Fibroblast of gingiva (primary cell): ENCODE results near the gene PRR12.
A peak's percentile ranks its signal among the peaks of the same experiment; 100 is the strongest.

Experiments used
- DNase-seq: peaks from one replicate; pipeline ENCODE4 v3.0.0-alpha.2; 2011; ENCODE audit warnings: low read depth

Gene PRR12

DNA sequence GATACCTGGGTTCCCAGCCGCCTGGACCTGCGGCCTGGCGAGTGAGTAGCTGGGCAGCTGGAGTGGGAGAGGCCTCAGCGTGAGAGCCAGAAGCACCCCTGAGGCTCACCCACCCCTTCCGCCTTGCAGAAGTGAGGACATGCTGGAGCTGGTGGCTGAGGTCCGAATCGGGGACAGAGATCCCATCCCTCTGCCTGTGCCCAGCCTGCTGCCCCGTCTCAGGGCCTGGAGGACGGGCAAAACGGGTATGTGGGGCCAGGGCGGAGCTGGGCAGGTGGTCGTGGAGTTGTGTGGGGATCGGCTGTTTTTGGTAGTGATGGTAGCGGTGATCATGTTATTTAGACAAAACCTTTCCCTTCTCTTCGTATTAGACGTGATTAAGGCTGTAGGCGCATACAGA lies 55.6 kb downstream of the PRR12 start:
- no peak for DNase-seq

DNA sequence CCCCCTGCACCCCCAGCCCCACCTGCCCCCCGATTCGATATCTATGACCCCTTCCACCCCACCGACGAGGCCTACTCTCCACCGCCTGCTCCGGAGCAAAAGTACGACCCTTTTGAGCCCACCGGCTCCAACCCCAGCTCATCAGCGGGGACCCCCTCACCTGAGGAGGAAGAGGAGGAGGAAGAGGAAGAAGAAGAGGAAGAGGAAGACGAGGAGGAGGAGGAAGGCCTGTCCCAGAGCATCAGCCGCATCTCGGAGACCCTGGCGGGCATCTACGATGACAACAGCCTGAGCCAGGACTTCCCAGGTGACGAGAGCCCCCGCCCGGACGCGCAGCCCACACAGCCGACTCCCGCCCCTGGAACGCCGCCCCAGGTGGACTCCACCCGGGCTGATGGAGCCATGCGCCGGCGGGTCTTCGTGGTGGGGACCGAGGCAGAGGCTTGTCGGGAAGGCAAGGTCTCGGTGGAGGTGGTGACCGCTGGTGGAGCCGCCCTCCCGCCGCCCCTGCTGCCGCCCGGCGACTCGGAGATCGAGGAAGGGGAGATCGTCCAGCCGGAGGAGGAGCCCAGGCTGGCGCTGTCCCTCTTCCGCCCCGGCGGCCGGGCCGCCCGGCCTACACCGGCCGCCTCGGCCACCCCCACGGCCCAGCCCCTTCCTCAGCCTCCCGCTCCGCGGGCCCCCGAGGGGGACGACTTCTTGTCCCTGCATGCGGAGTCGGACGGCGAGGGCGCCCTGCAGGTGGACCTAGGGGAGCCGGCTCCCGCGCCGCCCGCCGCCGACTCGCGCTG lies 60.2 kb downstream of the PRR12 start:
- DNase-seq, result no peak

- DNase-seq, result no peak
Measured at GRCh38 chr19:49651820-49652550, 61.0 kb downstream of the PRR12 start.

- DNase-seq, result no peak
Measured at GRCh38 chr19:49652551-49653465, 61.8 kb downstream of the PRR12 start.

DNA sequence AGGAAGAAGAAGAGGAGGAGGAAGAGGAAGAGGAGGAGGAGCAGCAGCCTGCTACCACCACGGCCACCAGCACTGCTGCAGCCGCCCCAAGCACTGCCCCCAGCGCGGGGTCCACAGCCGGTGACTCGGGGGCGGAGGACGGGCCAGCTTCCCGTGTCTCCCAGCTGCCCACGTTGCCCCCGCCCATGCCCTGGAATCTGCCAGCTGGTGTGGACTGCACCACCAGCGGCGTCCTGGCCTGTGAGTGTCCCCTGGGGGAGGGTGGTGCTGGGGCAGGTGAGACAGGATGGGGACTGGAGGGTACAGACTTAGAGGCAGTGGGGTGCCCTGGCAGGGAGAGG lies 62.5 kb downstream of the PRR12 start:
- no peak for DNase-seq

DNA sequence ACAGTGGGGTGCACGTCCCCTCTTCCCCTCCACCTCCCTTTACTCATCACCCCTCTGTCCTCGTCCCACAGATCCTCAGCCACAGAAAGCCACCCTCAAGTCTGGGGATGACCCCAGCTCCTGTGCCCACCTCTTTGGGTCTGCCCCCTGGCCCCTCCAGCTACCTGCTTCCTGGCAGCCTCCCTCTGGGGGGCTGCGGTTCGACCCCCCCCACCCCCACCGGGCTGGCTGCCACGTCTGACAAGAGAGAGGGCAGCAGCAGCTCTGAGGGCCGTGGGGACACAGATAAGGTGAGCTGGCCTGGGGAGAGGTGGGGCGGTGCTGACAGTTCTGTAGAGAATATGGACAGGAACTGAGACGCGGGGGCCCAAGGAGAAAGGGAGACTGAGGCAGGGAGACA lies 63.6 kb downstream of the PRR12 start:
- DNase-seq, result no peak

GRCh38 chr19:49655570-49656455 lies 64.8 kb downstream of the PRR12 start:
- no peak for DNase-seq

DNA sequence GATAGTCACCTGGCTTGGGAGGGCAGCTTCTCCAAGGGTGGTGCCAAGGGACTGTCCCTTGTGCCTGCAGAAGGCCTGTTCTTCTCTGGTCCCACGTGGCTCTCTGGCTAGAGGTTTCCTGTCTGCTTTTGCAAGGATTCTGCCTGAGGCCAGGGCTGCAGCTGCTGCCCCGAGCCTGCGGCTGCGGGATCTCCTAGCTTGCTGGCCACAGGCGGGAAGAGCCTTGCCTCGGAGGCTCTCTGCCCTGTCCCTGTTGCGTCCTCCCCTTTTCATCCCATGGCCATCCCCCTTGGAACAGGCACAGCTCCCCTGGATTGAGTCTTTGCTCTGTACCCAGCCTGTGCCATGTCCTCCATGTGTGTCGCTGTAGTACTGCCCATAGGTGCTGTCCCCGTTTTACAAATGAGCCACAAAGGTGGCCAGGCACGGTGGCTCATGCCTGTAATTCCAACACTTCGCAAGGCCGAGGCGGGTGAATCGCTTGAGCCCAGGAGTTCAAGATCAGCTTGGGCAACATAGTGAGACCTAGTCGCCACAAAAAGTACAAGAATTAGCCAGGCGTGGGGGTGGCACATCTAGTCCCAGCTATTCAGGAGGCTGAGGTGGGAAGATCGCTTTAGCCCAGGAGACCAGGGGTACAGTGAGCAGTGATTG lies 65.6 kb downstream of the PRR12 start:
- DNase-seq, result no peak

GRCh38 chr19:49657493-49658138 lies 66.6 kb downstream of the PRR12 start:
- DNase-seq, result no peak

- DNase-seq, result no peak
Measured at GRCh38 chr19:49658139-49658517, 67.1 kb downstream of the PRR12 start.

DNA sequence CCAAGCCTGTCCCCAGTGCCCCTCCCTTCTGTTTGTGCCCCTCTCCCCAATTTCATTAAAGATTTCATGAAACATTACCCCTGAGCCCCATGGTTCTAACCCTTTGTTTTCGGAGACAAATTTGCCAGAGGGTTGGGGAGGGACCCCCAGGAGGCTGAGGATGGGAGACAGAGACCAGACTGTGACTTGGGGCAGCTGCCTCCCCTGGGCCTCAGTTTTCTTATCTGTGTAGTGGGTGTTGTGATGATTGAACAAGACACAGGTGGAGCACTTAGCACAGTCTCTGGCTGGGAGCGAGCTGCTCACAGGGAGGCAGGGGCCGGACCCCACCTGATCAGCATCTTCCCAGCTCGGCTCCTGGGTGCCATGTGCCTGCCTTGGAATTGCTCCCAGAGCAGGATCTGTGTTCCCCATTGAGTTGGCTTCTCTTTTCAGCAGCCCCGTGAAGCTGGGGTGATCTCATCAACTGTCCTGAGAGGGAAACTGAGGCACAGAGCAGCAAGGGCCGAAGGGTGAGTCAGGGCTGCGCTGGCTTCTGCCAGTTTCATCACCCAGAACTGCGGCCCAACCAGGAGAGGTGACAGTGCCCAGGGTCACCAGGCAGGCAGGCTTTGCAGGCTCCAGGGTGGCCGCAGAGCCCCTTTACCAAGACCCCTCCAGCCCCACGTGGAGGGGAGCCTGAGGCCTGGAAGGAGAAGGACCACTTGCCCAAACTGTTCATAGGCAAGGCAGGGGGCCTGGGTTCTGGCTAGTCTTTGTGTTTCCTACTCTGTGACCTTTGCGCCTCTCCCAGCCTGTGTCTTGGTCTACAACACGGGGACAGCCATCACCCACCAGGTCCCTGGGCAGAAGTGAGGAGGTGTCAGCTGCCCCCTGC lies 67.8 kb downstream of the PRR12 start:
- no peak for DNase-seq

- DNase-seq, result no peak
Measured at GRCh38 chr19:49660338-49660961, 69.5 kb downstream of the PRR12 start.

DNA sequence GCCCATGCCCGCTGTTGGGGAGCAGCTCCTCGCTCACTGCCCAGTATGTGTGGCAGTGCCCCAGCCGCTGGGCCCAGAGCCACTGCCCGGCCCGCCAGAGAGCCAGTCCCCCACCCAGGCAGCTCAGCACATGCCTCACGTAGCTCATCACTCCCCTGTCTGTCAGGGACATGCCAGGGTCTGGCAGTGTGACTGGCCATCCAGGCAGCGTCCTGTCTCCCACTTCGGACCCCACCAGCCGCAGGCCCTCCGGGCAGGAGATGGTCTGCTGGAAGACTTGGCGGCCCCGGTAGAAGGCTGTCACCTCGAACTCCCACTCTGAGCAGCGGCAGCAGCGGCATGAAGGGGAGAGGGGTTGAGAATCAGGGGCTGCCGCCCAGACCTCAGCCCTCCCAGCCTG lies 71.0 kb downstream of the PRR12 start:
- DNase-seq, result no peak

GRCh38 chr19:49663224-49663623 lies 72.2 kb downstream of the PRR12 start:
- no peak for DNase-seq

GRCh38 chr19:49664171-49665035 lies 73.4 kb downstream of the PRR12 start:
- DNase-seq, result peak; percentile 75

DNA sequence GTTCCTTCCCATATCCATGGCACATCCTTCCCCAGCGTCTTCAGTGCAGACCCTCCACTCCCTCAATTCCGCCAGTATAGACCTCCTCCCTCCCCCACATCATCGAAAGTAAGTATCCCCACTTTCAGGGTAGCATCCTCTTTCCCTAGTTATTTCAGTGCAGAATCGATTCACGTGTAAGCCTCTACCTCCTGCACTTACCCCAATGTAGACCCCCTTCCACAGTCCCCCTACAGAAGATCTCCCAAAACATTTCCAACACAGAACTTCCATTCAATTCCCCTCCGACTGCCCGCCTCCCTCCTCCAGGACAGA lies 74.0 kb downstream of the PRR12 start:
- no peak for DNase-seq

- peak; percentile 94 for DNase-seq
Measured at GRCh38 chr19:49665351-49666119, 74.6 kb downstream of the PRR12 start, which contains the start of the genes BCL2L12 and IRF3. TSS of gene BCL2L12 (plus strand) at chr19:49665933. CDS start at chr19:49666693, 760 bp downstream. TSS of gene IRF3 (minus strand) at chr19:49665857. CDS start at chr19:49664838, 1,019 bp downstream.
